ENCODE data around the gene SH2D2A. TPM values are rescaled to one million over a fixed set of nuclear protein-coding genes. Genes with fewer than 3 reads are reported as not detected.

The SH2D2A gene
- total and polyA plus RNA-seq, 9 of the 15 experiments (the other 6 are each of a cell fraction or from before 2014, with no cell fraction given): 0.89 to 33.6 (median 6.9) TPM

- TF ChIP-seq NBN (IDR thresholded peaks at IDR 0.05; ENCODE audit: low read depth) (0 out of 2 replicates have a peak, but pooled peaks have one; percentile 11), POLR2B (IDR thresholded peaks at IDR 0.05; ENCODE audit: low read depth, partially characterized antibody) (peak; percentile 20)
Measured at GRCh38 chr1:156766298-156767100, 50.1 kb downstream of the SH2D2A start (continued).

GRCh38 chr1:156765666-156766065 is 51.0 kb downstream of the SH2D2A start:
- no peak for ATAC-seq
- H3K9me1 ChIP-seq (ENCODE audit: control insufficient read depth, insufficient read depth, low read length): no peaks in the 10 kb centered on the region
- no peak for DNase-seq (ENCODE audit: extremely low read depth in 1 of 4, low spot score in 3 of 4)
- peak overlapping the region; percentile 46; the same call in 1 of the 2 replicates for H3K4me3 ChIP-seq
- in situ Hi-C loops (cut with MboI) (loop anchor here (5.0 kb wide), 1 partner anchor 38 kb away; the partner anchor contains the start of genes ISG20L2 and METTL25B), intact Hi-C loops (cut with micrococcal nuclease) (loop anchor here (2.0 kb wide), 2 partner anchors 15 to 39 kb away; partner anchors contain the start of gene HDGF)
- CTCF ChIA-PET (ENCODE audit: low intra/inter-chr PET ratio): no interaction called here
- H3K4me2 ChIP-seq (ENCODE audit: insufficient read depth, low read length): peak overlapping the region; percentile 98
- POLR2A ChIA-PET: interaction anchor here (1.0 to 3.2 kb wide), 3 partner anchors 9 to 14 kb away, joined by 3 to 27 read pairs (median 14); partner anchors contain the start of gene HDGF
- peak overlapping the region; percentile 89; the same call in 1 of the 2 replicates for H2AFZ ChIP-seq (ENCODE audit: low read depth, low read length)
- no peak for FAIRE-seq
- H3K79me2 ChIP-seq (ENCODE audit: control insufficient read depth, insufficient read depth, low read length): peaks cover 46% of the 10 kb centered on the region
- peaks cover 14 to 16% of the 10 kb centered on the region in 2 experiments; a peak in 4 of 5 replicates for H3K4me1 ChIP-seq (replicated peaks in 1 of 2; ENCODE audit: control insufficient read depth in 2 of 2, insufficient read depth in 2 of 2, low read length in 2 of 2)
- no peaks in the 10 kb centered on the region for H3K9me3 ChIP-seq (replicated peaks; ENCODE audit: control insufficient read depth, insufficient read depth, low read depth, low read length)
- peak overlapping the region; percentile 70 for H3K27ac ChIP-seq (ENCODE audit: extremely low read depth, low read depth, low read length)
- peak overlapping the region in 1 of 2 experiments; percentile 91; a peak in 2 of 4 replicates for H3K9ac ChIP-seq (ENCODE audit: insufficient read depth in 1 of 2, low read depth in 2 of 2, low read length in 2 of 2)
- TF ChIP-seq CEBPB (tag; IDR thresholded peaks at IDR 0.05) (peak; percentile 71), TBP (optimal IDR thresholded peaks at IDR 0.05; ENCODE audit: low read depth, low read length) (peak; percentile 12), ZNF121 (CRISPR knock-in tag; conservative IDR thresholded peaks at IDR 0.05) (no peak)
- 33% methylated on average over 5 of the region's 5 CpGs for WGBS (ENCODE audit: insufficient coverage, low coverage, missing lambda C conversion rate)
- no TSS peak for BruUV-seq (replicated peaks)
- no peaks in the 10 kb centered on the region for H3K27me3 ChIP-seq (ENCODE audit: control insufficient read depth in 2 of 2, insufficient read depth in 2 of 2, low read length in 2 of 2)
- H4K20me1 ChIP-seq (replicated peaks; ENCODE audit: control insufficient read depth, insufficient read depth, low read length): no peaks in the 10 kb centered on the region
- peaks cover 11% of the 10 kb centered on the region for H3K36me3 ChIP-seq (ENCODE audit: control insufficient read depth, insufficient read depth, low read length)

Data from K562 (cell line).